ENCODE results near the gene NACC2.

Gene NACC2

DNA sequence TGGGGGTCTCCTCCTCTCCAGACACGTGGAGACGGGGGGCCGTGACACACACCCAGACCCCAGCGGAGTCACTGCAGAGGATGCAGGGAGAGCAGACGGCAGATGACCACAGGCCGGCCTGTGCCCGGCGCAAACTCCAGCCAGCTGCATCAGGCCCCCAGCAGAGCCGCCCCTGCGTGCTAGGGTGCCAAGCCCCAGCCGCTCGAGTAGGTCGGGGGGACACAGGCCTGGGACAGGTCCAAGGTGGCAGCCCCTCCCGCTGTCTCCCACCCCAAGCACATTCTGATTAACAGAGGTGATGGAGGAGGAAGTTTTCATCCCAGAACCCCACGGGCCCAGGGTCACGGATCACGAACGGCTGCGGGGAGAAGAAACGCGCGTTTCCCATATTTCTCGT is 14.4 kb downstream of the NACC2 start:
- in situ Hi-C loops (cut with MboI; ENCODE audit: low sequenced_read_pairs, unreplicated experiment): no loop called here
- TF ChIP-seq, protein P1, sequence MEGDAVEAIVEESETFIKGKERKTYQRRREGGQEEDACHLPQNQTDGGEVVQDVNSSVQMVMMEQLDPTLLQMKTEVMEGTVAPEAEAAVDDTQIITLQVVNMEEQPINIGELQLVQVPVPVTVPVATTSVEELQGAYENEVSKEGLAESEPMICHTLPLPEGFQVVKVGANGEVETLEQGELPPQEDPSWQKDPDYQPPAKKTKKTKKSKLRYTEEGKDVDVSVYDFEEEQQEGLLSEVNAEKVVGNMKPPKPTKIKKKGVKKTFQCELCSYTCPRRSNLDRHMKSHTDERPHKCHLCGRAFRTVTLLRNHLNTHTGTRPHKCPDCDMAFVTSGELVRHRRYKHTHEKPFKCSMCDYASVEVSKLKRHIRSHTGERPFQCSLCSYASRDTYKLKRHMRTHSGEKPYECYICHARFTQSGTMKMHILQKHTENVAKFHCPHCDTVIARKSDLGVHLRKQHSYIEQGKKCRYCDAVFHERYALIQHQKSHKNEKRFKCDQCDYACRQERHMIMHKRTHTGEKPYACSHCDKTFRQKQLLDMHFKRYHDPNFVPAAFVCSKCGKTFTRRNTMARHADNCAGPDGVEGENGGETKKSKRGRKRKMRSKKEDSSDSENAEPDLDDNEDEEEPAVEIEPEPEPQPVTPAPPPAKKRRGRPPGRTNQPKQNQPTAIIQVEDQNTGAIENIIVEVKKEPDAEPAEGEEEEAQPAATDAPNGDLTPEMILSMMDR (IDR thresholded peaks at IDR 0.05; ENCODE audit: borderline replicate concordance, control extremely low read depth, extremely low read depth, insufficient read depth, missing control alignments): no peak

DNA sequence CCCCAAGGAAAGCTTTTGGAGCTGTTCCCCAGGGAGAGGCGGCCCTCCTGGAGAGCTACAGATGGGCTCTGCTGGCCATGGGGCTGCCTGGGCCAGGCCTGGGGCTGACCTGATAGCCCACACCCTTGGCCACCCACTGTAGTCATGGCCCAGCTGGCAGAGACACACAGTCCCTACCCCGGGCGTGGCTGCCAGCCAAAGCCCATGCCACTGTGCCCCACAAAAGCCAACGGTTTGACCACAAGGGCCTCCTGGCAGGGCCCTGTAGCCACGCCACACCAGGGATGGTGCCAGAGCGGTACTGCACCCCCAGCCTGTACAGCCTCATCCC is 15.2 kb downstream of the NACC2 start:
- in situ Hi-C loops (cut with MboI; ENCODE audit: low sequenced_read_pairs, unreplicated experiment): no loop called here
- TF ChIP-seq, protein P1 (IDR thresholded peaks at IDR 0.05; ENCODE audit: borderline replicate concordance, control extremely low read depth, extremely low read depth, insufficient read depth, missing control alignments): no peak
- DNase-seq (ENCODE audit: low spot score): no peak

More for the DNA sequence above, 14.4 kb downstream of the NACC2 start:
- no peak for DNase-seq (ENCODE audit: low spot score)

DNA sequence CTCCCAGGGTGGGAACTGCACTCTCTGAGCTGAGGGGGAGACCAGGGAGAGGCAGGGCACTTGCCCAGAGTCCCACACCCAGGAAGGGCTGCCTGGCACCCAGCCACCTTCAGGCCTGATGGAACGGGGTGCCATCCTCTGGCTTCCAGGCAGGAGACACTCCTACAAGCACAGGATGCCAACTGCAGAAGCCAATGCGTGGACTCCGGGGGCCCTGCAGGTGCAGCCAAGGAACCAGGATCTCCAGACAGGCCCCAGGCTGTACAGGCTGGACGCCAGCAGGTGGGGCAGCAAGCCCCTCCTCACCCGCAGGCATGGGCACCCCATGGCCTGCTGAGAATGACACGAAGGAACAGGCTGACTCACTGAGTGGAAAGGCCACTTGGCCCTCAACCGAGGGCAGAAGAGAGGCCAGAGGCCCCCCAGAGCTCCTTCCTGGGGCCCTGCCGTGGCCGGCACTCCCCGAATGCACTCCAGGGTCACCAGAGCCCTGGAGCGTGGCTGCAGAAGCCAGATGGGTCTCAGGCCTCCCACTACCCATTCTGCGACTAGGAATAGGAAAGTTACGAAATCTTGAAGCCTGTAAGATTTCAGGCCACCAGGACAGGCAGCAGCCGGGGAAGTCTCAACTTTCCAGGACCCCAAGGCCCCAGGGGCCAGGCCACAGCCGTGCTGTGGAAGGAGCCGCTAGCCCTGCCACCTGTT is 15.7 kb downstream of the NACC2 start:
- TF ChIP-seq, protein P1 (IDR thresholded peaks at IDR 0.05; ENCODE audit: borderline replicate concordance, control extremely low read depth, extremely low read depth, insufficient read depth, missing control alignments): no peak
- no peak for DNase-seq (ENCODE audit: low spot score)
- in situ Hi-C loops (cut with MboI; ENCODE audit: low sequenced_read_pairs, unreplicated experiment): no loop called here

DNA sequence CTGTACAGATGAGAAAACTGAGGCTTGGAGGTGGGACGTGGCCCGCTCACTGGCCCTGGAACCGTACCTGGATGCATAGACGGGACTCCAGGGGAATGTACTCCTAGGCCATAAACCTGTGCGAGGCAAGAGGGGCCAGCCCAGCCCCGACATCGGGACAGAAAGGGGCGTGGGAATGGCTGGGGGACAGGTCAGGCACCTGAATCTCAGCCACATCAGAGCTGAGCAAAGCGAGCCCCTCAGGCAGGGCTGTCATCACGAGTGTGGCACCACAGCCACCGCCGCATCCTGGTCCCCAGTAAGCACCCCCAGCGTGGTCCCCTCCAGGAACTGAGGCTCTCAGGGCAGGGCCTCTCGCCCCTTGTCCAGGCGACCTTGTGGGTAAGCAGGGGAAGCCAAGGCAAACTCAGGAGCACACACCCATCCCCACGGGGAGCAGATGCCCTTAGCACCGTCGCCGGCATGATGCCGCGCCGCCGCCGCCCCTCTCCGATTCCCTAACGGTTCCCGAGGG is 16.5 kb downstream of the NACC2 start:
- TF ChIP-seq, protein P1 (IDR thresholded peaks at IDR 0.05; ENCODE audit: borderline replicate concordance, control extremely low read depth, extremely low read depth, insufficient read depth, missing control alignments): no peak
- no peak for DNase-seq (ENCODE audit: low spot score)
- in situ Hi-C loops (cut with MboI; ENCODE audit: low sequenced_read_pairs, unreplicated experiment): no loop called here

DNA sequence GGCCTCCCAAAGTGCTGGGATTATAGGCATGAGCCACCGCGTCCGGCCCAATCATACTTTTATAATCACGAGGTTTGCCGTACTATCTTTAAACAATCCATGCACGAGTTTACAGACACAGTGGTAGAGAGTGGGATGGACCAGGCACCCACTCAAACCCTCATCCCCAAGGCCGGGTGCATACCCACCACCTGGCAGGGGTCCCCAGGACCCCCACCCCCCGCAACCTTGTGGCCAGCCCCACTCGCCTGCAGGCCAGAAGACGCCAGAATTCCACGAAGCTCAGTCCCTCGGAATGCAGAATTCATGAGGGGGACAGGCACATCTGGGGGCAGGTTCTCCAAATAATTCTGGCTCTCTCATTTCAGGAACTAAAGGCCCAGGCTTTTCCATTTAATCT is 17.1 kb downstream of the NACC2 start:
- no peak for DNase-seq (ENCODE audit: low spot score)
- in situ Hi-C loops (cut with MboI; ENCODE audit: low sequenced_read_pairs, unreplicated experiment): no loop called here
- TF ChIP-seq, protein P1 (IDR thresholded peaks at IDR 0.05; ENCODE audit: borderline replicate concordance, control extremely low read depth, extremely low read depth, insufficient read depth, missing control alignments): no peak

DNA sequence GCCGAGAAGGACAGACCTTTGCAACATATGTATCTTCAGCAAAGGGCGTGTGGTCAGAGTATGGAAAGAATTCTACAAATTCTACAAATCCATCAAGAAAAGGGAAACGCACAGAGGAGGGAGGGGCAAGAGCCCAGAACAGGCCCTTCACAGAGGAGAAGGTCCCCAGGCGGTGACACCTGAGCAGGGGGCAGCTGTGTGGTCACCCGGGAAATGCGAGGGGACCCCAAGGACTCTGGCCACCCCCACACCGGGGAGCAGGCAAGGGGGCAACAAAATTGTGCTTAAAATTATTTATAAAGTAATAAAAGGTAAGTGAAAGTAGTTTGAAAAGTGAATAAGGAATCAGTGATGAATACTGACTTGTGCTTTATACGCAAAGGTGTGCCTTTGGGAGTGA is 17.6 kb downstream of the NACC2 start:
- TF ChIP-seq, protein P1 (IDR thresholded peaks at IDR 0.05; ENCODE audit: borderline replicate concordance, control extremely low read depth, extremely low read depth, insufficient read depth, missing control alignments): no peak
- in situ Hi-C loops (cut with MboI; ENCODE audit: low sequenced_read_pairs, unreplicated experiment): no loop called here
- DNase-seq (ENCODE audit: low spot score): no peak
